GM21515 (cell line): ENCODE measurements around the gene PPP3CA.
"Not testable (repeated sequence)": the region's sequence is repeated elsewhere in the genome, so short reads cannot be mapped to it uniquely, and the experiment has no call there.

Source experiments
- ATAC-seq: cut with Tn5 transposase; IDR thresholded peaks from one replicate; pipeline ENCODE4 v1.9.1; 2021; ENCODE audit not compliant: unreplicated experiment

PPP3CA gene

GRCh38 chr4:101183221-101183620 is 164.1 kb downstream of the PPP3CA start:
- no peak for ATAC-seq

GRCh38 chr4:101182688-101183087 is 164.6 kb downstream of the PPP3CA start:
- not testable (repeated sequence) for ATAC-seq

DNA sequence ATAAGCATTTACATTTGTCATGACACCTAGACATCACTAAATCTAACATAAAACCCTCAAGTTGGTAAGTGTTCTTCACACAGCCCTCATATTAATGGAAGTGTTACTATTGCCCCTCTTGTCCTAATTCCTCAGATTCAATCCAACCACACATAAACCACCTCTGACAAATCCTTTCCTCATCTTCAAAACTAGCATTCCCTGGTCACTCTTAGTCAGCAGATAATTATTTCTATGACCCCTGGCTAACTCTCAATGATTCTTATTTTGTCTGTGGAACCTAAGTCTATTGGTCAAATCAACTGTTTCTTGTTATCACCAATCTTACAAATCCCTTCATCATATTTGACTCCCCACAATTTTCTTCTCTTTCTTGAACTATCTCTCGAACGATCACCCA is 168.6 kb downstream of the PPP3CA start:
- no peak for ATAC-seq

DNA sequence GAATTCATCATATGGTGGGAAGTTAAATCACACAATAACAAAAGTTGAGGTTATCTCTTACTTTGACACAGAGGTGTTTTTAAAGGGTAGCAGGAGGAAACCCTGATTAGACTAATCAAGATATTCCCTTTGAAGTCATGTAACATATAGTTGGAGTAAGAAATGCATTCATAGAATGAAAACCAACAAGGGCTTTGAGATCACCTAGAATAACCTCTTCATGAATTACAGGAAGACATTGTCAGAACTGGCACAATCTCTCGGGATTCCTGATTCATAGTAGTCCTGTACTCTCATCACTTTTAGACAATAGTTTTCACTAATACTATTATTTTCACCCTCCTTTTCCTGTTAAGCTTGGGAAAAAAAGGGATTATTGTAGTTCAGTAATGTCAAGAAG is 170.2 kb downstream of the PPP3CA start:
- no peak for ATAC-seq

DNA sequence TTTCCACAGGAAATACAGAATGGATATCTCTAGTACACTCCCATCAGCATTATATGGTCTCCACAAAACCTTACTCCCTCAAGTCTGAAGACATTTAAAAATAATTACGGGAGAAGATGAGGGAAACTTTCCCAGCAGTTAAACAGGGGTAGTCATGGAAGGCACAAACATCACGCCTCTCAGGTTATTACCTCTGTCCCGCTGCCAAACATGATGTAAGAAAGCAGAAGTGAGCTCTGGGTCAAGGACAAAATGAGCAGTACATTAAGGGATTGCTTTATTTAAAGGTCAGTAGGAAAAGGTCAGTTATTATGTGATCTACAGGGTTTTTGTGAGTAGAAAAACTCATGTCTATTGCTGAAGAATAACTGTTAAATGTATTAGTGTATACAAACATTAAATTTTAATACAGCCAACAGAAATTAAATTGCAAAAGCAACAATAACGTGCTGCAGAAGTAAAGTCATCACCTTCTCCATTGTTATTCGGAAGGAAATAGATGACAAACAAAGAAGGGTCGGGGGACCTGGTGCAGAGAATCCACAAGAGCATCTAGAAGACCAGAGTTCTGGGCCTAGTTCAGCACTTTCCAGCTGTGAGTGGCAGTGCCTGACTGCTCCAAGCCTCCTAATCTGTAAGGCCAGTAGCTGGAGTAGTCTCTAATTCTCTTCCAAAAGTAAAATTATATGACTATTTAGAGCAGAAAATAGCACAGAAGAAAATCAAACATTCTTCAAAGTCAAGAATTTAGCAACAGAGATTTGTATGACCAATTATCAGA is 171.2 kb downstream of the PPP3CA start:
- ATAC-seq = no peak

GRCh38 chr4:101174679-101175345 is 172.5 kb downstream of the PPP3CA start:
- ATAC-seq = no peak

DNA sequence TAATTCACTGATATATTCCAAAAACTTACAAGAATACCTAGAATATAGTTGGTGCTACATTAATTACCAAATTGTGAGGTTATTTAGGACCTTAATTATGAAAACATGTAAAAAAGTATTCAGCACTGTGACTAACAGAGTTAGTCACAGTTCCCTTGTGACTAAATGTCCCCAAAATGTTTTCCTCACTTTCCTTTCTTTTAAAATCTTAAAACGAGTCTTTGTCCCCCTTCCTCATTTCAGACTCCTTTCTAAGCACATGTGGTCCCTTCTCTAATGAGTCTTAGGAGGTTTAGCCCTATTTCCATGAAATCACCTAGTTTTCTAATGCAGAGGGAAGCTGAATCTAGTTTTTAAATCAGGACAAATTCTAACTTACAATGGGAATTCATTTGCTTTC is 175.0 kb downstream of the PPP3CA start:
- no peak for ATAC-seq

DNA sequence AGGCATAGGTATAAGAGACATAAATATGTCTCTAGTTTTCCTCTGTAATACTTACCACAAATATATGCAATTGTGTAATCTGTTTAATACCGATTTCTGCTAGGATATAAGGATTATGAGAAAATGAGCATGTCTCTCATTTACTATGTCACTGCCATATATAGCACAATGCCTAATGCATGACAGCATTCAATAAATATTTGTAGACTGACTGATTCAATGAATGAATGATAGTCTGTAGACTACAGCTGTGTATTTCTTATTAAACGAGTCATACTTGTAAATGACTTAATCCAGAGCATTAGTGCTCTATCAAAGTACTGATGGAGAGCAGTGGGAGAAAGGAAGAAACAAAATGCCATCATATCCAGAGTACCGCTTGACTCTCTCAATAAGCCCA is 175.6 kb downstream of the PPP3CA start:
- ATAC-seq = no peak

GRCh38 chr4:101169044-101170014 is 178.0 kb downstream of the PPP3CA start:
- ATAC-seq = peak; percentile 99

- no peak for ATAC-seq
Measured at GRCh38 chr4:101163936-101164335, 183.4 kb downstream of the PPP3CA start.

DNA sequence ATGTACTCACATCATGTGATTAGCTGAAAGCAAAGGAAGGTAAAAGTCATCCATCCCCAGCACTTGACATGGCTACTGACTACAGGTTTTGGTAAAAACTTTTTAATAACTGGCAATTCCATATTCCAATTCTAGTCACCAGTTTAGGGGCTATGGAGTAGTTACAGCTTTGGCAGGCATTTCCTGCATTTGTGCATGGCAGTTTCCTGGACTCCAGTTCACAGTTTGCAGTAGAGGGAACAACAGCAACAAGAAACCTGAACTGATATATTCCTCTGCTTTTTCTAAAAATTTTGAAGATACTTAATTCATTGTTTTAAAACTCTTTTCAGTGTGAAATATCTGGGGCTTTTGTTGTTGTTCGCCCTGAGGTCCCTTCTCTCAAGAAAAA is 184.3 kb downstream of the PPP3CA start:
- no peak for ATAC-seq

DNA sequence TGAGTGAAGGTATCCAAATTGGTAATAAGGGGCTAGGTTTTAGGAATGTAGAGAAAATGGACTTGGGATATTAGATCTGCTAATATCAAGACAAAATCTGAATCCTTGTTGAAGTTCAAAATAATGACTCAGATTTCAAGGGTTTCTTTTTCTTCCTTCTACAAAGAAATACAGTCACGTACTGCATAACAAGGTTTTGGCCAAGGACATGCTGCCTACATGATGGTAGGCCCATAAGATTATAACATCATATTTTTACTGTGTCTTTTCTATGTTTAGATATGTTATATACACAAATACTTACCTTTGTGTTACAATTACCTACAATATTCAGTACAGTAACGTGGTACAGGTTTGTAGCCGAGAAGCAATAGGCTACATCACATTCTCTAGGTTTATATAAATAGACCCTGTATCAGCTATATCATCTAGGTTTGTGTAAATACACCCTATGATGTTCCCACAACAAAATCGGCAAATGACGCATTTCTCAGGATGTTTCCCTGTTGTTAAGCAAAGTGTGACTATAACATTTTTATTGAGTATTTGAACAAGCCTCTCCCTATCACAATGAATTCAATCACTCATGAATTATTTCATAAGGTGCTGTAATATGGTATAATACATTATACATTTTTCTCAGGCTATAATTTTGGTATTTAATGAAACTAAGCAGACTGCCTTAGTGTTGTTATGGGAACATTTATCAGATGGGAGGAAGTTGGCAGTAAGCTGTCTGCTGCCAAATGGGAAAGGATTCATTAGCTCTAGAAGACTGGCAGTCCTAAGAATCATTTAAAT is 186.3 kb downstream of the PPP3CA start:
- no peak for ATAC-seq

DNA sequence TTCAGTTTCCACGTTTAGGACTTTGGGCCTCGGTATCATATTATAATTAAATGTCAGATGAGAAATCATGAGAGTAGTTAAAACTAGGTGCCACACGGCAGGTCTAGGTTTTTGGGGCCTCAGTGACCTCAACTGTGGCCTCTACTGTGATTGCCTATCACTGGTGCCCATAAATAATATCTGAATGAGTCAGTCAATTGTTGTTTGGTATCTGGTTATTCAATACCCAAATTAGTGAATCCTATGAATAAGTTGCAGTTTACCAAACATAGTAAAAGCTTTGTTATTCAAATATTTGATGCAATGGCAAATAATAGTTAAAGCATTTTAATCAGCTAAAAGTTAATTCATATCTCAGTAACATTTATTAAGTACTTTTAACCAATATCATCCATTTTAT is 188.8 kb downstream of the PPP3CA start:
- ATAC-seq = no peak

DNA sequence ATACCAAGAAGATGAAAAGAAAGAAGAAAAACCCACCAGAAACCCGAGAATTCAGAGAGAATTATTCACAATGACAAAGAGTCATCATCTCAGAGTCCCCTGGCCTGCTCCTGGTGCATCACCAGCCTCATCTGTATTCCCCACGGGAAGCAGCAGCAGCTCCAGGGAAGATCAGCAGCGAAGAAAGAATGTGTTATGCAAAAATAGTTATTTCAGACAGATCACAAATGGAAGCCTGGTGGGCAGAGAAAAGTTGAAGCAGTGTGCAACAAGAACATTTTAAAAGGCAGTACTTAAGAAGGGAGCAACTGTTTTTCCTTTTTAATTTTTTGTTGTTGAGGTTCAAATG is 189.2 kb downstream of the PPP3CA start:
- no peak for ATAC-seq

DNA sequence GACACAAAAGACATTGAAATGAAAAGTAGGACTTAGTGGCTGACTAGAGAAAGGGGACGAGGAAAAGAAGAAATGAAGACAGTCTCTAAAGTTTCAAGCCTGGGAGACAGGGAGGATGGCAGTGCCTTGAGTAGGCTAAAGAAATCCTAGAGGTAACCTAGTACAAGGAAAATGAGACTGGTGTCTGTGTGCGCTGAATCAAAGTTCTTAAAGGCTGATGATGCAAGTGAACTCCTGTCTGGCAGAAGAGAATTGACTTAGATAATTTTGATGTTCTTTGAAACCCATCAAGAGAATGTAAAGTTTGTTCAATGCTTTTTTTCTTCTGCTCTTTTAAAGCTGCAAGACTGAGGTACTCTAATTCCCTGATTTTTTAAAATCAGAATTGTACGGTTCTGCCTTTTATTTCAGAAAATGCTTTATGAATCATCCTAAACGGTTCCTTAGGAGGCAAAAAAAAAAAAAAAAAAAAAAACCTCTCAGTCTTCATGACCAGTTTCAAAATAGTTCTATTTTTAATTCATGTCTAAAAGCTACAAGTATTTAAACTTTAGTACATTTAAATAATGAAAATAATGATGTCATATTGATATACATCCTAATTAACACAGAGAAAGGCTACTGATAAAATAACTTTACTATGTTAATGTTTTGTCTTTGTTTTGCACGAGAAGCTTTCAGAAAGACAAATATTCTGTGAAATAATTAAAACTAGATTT is 189.8 kb downstream of the PPP3CA start:
- ATAC-seq = no peak

DNA sequence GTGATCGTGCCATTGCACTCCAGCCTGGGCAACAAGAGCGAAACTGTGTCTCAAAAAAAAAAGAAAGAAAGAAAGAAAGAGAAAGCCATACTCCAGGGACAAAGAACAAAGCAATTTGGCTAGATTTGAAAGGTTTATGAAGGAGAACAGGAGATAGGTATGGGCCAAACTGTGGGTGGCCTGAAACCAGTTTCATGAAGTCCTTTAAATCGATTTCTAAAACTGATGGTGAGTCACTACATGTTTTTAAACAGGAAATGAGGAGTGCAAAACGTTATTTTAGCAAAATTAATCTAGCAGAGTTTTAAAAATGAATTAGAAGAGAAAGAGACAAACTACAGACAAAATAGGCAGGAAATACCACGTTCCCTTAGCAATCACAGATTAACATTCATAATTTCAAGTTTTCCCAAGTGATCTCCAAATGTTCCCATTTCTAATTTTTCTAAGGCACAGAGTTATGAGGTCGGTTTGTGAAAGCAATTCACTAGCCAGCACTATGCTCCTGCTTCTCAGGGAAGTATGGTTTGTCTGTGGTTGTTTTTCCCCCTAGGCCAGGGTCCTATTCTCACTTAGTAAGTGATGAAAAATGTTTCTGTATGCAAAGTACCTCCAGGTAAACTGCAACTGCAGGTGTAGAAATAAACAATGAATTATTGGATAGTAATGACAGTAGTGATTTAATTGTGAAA is 190.6 kb downstream of the PPP3CA start:
- ATAC-seq = no peak

DNA sequence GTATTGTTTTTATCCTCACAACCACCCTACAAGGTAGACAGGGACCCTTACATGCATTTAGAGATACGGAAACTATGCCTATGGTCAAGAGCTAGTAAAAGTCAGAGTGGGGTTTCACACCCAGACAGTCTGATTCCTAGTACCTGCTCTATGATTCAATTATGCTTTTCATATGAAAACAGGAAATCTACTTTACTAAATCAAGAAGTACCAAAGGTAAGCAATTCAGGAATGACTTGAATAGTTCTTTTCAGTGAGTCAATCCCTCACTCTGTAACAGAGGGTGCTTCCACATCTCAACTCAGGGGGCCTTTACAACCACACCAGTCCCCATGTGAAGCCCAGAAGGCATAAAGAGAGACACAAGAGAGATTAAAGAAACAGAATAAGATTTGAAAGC is 191.4 kb downstream of the PPP3CA start:
- no peak for ATAC-seq

GRCh38 chr4:101155368-101155767 is 192.0 kb downstream of the PPP3CA start:
- no peak for ATAC-seq

DNA sequence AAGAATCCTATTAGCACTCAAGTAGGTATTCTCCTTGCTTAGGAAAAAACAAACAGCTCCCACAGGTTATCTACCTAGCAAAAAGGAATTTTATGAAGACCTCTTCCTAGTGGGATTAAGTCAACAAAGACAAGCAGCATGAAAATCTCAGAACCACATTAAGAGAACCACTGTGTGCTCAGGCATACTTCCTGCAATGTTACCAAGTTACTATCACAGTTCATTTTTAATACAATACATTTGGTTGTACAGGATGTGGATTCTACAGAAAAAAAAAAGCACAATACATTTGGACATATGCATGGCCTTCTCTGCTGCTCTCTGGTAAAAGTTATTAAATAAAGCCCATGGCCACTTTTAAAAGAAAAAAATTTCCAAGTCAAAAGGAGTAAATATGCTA is 193.7 kb downstream of the PPP3CA start:
- ATAC-seq = no peak

DNA sequence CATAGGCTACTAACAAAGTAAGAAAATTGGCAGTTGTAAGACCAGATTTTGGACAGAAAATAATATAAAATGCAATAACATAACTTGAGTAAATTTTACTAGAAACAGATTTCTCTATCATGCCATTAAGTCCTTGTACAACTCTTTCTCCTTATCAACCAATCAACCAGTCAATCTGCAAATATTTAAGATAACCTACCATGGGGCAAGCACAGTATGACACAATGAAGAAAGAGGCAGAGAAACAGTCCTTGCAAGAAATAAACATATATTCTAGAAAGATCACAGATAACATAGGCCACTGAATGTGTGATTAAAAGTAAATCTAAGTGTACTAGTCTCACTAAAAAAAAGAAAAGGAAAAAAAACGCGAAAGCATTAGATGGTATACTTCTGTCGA is 194.8 kb downstream of the PPP3CA start:
- ATAC-seq = no peak
